HG03432 (cell line): Measurements from ENCODE around the gene RABGEF1.
"Not testable (repeated sequence)": the region's sequence is repeated elsewhere in the genome, so short reads cannot be mapped to it uniquely, and the experiment has no call there.

ENCODE experiments used
- ATAC-seq: cut with Tn5 transposase; IDR thresholded peaks from one replicate; pipeline ENCODE4 v1.9.1; 2021; ENCODE audit warnings: mild to moderate bottlenecking, moderate library complexity; ENCODE audit not compliant: unreplicated experiment

Gene RABGEF1

GRCh38 chr7:66807736-66808135, 67.2 kb downstream of the RABGEF1 start:
- ATAC-seq, result no peak

GRCh38 chr7:66810716-66811115, 70.2 kb downstream of the RABGEF1 start:
- ATAC-seq, result no peak

- not testable (repeated sequence) for ATAC-seq
These were observed 74.8 kb downstream of the RABGEF1 start for GRCh38 chr7:66815186-66815875.

- ATAC-seq, result no peak
These were observed 75.4 kb downstream of the RABGEF1 start for GRCh38 chr7:66815951-66816350.

- ATAC-seq, result not testable (repeated sequence)
These were observed 76.1 kb downstream of the RABGEF1 start for GRCh38 chr7:66816658-66817057.

- not testable (repeated sequence) for ATAC-seq
These were observed 76.8 kb downstream of the RABGEF1 start for GRCh38 chr7:66817208-66817795.

- ATAC-seq, result not testable (repeated sequence)
These were observed 77.4 kb downstream of the RABGEF1 start for GRCh38 chr7:66817956-66818355.

- no peak for ATAC-seq
These were observed 83.5 kb downstream of the RABGEF1 start for GRCh38 chr7:66824041-66824440.

GRCh38 chr7:66825538-66825937, 85.0 kb downstream of the RABGEF1 start:
- not testable (repeated sequence) for ATAC-seq

- ATAC-seq, result no peak
These were observed 86.1 kb downstream of the RABGEF1 start for GRCh38 chr7:66826649-66827048.

- not testable (repeated sequence) for ATAC-seq
These were observed 90.4 kb downstream of the RABGEF1 start for GRCh38 chr7:66830976-66831375.

- no peak for ATAC-seq
These were observed 92.2 kb downstream of the RABGEF1 start for GRCh38 chr7:66832531-66833351.

- ATAC-seq, result no peak
These were observed 96.5 kb downstream of the RABGEF1 start for GRCh38 chr7:66837007-66837406.

GRCh38 chr7:66837661-66838060, 97.1 kb downstream of the RABGEF1 start:
- ATAC-seq, result no peak

- no peak for ATAC-seq
These were observed 99.3 kb downstream of the RABGEF1 start for GRCh38 chr7:66839814-66840213.

- ATAC-seq, result no peak
These were observed 99.8 kb downstream of the RABGEF1 start for GRCh38 chr7:66840316-66840715.

- ATAC-seq, result no peak
These were observed 101.4 kb downstream of the RABGEF1 start for GRCh38 chr7:66841898-66842297.

GRCh38 chr7:66843492-66843891, 103.0 kb downstream of the RABGEF1 start:
- ATAC-seq, result not testable (repeated sequence)

GRCh38 chr7:66844552-66845378, 104.2 kb downstream of the RABGEF1 start:
- peak; percentile 96 for ATAC-seq

GRCh38 chr7:66845379-66846095, 105.0 kb downstream of the RABGEF1 start:
- ATAC-seq, result no peak
